H1 (cell line): ENCODE results near the gene CCNY. TPM values are rescaled to one million over a fixed set of nuclear protein-coding genes. Genes with fewer than 3 reads are reported as not detected.

Experiments
- ATF2 ChIP-seq: IDR thresholded peaks from 2 replicates; pipeline ENCODE4 v1.6.1; 2012; ENCODE audit warnings: low read length, inconsistent platforms
- CREB1 ChIP-seq: IDR thresholded peaks from 2 replicates; pipeline ENCODE4 v1.6.1; 2012; ENCODE audit warnings: inconsistent platforms
- JUN ChIP-seq: IDR thresholded peaks from 2 replicates; pipeline ENCODE4 v1.6.1; 2011; ENCODE audit warnings: low read depth, mild to moderate bottlenecking, improper control_type of control experiment, low read length
- SP4 ChIP-seq: IDR thresholded peaks from 2 replicates; pipeline ENCODE4 v1.6.1; 2012; ENCODE audit warnings: low read length, inconsistent platforms
- polyA plus RNA-seq, 7 experiments: library from polyadenylated mRNA; depleted of rRNA in 3 of 7; stranded (reverse) in 5 of 7; unstranded in 2 of 7; fragments of >200 nt in 5 of 7; fragments of 200-250 nt in 2 of 7; gene quantifications; 1 replicate in 5 of 7; 2 replicates in 1 of 7; 4 replicates in 1 of 7; pipeline versions ENCODE4 v1.2.1 to v1.2.3, GENCODE V29; 2011 to 2013; ENCODE audit warnings: missing spikeins in 2 of 7, mixed read lengths in 2 of 7
- total RNA-seq: library from RNA; stranded (reverse); fragmentation: NEBNext Ultra II Directional; extraction: Animal tissue kit (Norgen Biotek cat#: 25700); gene quantifications from 2 replicates; pipeline ENCODE4 v1.2.1, GENCODE V29; 2021

Gene CCNY
- total and polyA plus RNA-seq, 2 of the 8 experiments (the other 6 are each of a cell fraction or from before 2014, with no cell fraction given): 25.3 to 68.2 TPM

GRCh38 chr10:35471435-35471834 is 135.1 kb downstream of the CCNY start (continued):
- TF ChIP-seq ATF2 (no peak), CREB1 (no peak), SP4 (no peak), JUN (no peak)
- TF ChIP-seq, all 59 proteins: peak for 0
